GM13977 (cell line): Measurements from ENCODE around the gene TNS1.

ENCODE experiments used
- DNase-seq: peaks from one replicate; pipeline ENCODE4 v3.0.0; 2012; ENCODE audit warnings: low spot score
- in situ Hi-C: fragments of 300-500 bp; cut with MboI; formaldehyde crosslinking; loops from one replicate; pipeline ENCODE4 v1.12.0; 2022; ENCODE audit warnings: low sequenced_read_pairs, low pct_unique_long_range_greater_than_20kb, mixed read lengths, inconsistent platforms; ENCODE audit not compliant: unreplicated experiment
- TF ChIP-seq, protein P1 (sequence below): IDR thresholded peaks from 2 replicates; pipeline ENCODE4 v1.5.1; 2012; ENCODE audit warnings: mild to moderate bottlenecking, control low read depth; ENCODE audit not compliant: insufficient read depth; ENCODE audit errors: extremely low read depth, missing control alignments

The TNS1 gene

GRCh38 chr2:217804791-217805667, 197.8 kb downstream of the TNS1 start:
- DNase-seq = no peak
- in situ Hi-C loops = no loop called here
- TF ChIP-seq, protein P1, sequence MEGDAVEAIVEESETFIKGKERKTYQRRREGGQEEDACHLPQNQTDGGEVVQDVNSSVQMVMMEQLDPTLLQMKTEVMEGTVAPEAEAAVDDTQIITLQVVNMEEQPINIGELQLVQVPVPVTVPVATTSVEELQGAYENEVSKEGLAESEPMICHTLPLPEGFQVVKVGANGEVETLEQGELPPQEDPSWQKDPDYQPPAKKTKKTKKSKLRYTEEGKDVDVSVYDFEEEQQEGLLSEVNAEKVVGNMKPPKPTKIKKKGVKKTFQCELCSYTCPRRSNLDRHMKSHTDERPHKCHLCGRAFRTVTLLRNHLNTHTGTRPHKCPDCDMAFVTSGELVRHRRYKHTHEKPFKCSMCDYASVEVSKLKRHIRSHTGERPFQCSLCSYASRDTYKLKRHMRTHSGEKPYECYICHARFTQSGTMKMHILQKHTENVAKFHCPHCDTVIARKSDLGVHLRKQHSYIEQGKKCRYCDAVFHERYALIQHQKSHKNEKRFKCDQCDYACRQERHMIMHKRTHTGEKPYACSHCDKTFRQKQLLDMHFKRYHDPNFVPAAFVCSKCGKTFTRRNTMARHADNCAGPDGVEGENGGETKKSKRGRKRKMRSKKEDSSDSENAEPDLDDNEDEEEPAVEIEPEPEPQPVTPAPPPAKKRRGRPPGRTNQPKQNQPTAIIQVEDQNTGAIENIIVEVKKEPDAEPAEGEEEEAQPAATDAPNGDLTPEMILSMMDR = no peak

GRCh38 chr2:217804338-217804737, 198.5 kb downstream of the TNS1 start:
- in situ Hi-C loops = no loop called here
- TF ChIP-seq, protein P1 = no peak
- no peak for DNase-seq

- TF ChIP-seq, protein P1 = no peak
- no peak for DNase-seq
- in situ Hi-C loops = no loop called here
These were observed 199.2 kb downstream of the TNS1 start for GRCh38 chr2:217803653-217803960.

- in situ Hi-C loops = no loop called here
- TF ChIP-seq, protein P1 = no peak
- no peak for DNase-seq
These were observed 199.7 kb downstream of the TNS1 start for GRCh38 chr2:217802876-217803652.

DNA sequence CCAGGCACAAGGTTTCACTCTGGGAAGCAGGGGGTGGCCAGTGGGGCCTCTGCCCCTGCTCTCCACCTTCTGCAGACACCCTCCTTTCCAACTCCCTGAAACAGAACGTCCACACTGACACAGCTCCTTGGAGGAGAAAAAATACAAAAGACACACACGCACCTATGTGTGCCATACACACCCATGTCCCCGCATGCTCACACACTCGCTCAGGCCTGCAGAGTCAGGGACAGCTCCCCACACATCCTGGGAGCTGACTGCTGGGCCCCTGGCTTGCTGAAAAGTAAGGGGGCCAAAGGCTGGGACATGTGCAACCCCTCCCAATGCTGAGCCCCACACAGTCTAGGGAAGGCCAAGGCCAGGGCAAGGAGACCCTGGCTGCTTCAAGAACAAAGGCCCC, 200.5 kb downstream of the TNS1 start:
- in situ Hi-C loops = no loop called here
- no peak for DNase-seq
- TF ChIP-seq, protein P1 = no peak

DNA sequence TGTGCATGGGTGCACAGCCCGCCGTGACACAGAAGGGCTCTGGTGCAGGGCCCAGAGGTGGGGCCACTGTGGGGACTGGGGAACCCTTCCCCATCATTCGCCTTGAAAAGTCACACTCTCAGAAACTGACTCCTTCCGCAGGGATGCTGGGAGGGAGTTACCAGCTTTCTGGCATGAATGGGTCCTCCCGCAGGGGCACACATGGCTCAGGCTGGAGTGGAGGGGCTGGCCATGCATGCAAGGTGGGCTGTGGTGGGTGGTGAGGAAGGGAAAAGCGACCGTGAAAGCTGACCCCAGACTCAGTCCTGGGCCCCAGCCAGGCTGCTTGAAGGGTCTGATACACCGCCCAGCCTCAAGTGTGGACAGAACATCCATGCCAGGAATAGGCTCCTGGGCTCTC, 201.1 kb downstream of the TNS1 start:
- DNase-seq = no peak
- TF ChIP-seq, protein P1 = no peak
- in situ Hi-C loops = no loop called here
